ENCODE measurements around the gene ITLN2.

The ITLN2 gene

DNA sequence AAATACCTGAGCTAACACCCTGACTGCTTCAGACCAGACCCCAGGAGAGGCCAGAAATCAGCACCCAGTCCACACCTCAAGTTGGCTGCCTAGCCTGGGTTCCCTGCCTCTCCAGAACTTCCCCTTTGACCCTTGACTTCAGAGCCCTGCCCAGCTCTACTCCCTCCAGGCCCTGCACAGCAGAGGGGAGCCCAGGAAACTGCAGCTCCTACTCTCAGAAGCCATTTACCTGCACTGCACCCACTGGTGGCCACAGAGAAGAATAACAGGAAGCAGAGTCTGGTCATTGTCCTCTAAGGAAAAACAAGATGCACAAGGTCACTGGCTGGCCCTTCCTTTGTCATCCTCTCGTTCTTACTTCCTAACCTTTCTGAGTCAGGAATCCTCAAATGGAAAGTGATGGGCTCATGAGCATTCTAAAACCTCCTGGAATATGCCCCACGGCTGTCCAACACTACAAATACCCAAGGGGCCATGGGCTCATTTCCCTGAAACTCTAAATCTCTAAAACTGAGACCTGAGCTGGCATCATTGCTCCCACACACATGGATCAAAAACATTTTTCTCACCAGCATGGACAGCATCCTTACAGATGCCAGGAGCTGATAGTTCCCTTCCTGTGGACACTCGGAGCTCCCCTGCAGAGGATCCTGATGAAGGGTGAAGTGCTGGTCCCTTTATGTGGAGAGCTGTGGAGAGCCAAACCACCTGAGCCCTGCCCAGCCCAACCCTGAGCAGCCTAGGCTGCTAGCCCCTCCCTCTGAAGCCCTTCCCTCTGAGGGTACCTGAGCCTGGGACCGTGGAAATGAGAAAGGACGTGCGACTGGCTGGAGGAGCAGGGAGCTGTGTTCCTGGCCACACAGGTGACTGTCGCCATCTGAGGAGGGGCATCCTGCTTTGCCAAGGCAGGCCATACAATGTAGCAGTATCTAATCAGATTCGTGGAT is at the start of gene ITLN2:
ITLN2 (minus strand) TSS at position 652 of the 947 bp plus-strand sequence; CDS start at position 584, 68 bp downstream.
- TF ChIP-seq, protein P1, sequence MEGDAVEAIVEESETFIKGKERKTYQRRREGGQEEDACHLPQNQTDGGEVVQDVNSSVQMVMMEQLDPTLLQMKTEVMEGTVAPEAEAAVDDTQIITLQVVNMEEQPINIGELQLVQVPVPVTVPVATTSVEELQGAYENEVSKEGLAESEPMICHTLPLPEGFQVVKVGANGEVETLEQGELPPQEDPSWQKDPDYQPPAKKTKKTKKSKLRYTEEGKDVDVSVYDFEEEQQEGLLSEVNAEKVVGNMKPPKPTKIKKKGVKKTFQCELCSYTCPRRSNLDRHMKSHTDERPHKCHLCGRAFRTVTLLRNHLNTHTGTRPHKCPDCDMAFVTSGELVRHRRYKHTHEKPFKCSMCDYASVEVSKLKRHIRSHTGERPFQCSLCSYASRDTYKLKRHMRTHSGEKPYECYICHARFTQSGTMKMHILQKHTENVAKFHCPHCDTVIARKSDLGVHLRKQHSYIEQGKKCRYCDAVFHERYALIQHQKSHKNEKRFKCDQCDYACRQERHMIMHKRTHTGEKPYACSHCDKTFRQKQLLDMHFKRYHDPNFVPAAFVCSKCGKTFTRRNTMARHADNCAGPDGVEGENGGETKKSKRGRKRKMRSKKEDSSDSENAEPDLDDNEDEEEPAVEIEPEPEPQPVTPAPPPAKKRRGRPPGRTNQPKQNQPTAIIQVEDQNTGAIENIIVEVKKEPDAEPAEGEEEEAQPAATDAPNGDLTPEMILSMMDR (IDR thresholded peaks at IDR 0.05; ENCODE audit: low read depth, low read length) = peak; percentile 92
- TF ChIP-seq EZH2phosphoT487 (IDR thresholded peaks at IDR 0.05; ENCODE audit: low read depth) = no peak
- Histone ChIP-seq H4K20me1 (ENCODE audit: insufficient read depth, low read length) (no peaks in the 10 kb centered on the region), H3K27ac (ENCODE audit: low read length) (no peak within 1 kb of the TSS), H3K4me2 (ENCODE audit: low read length) (peak within 1 kb of the TSS; percentile 31), H3K36me3 (replicated peaks; ENCODE audit: low read depth, low read length) (no peaks in the 10 kb centered on the region), H3K9ac (ENCODE audit: low read length) (no peak within 1 kb of the TSS), H3K27me3 (ENCODE audit: low read depth, low read length) (0 out of 2 replicates have a peak, but pooled peaks cover 4% of the 10 kb centered on the region), H3K9me3 (ENCODE audit: insufficient read depth, low read length) (no peaks in the 10 kb centered on the region), H3K4me1 (ENCODE audit: low read length) (no peaks in the 10 kb centered on the region), H3K79me2 (ENCODE audit: low read length) (no peaks in the 10 kb centered on the region), H2AFZ (ENCODE audit: low read depth, low read length) (peak within 1 kb of the TSS; percentile 74), H3K4me3 (ENCODE audit: low read length) (no peak within 1 kb of the TSS)

DNA sequence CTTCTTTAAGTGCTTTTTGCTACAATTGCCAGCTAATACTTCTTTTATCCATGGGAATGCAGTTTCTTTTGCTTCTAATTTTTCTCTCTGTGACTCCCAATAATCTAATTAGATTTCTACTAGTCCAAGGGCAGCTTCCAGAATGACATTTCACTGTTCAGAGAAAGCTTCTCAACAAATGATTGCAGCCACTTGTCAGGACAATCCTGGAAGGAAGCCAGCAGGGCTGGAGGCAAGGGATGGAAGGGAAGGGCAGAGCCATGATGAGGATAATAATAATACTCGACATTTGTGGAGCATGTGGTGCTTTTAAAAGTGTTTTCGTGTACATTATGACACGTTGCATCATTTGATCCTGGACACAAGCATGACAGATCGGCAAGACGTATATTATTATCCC is 46.9 kb upstream of the ITLN2 start:
- peaks cover 11% of the 10 kb centered on the region; the same call in 1 of the 2 replicates for H3K4me1 ChIP-seq (ENCODE audit: low read length)
- no peak overlapping the region for H2AFZ ChIP-seq (ENCODE audit: low read depth, low read length)
- no peak overlapping the region for H3K4me3 ChIP-seq (ENCODE audit: low read length)
- no peak overlapping the region for H3K27ac ChIP-seq (ENCODE audit: low read length)
- TF ChIP-seq, protein P1 (IDR thresholded peaks at IDR 0.05; ENCODE audit: low read depth, low read length) = no peak
- H3K9ac ChIP-seq (ENCODE audit: low read length) = no peak overlapping the region
- no peak overlapping the region for H3K4me2 ChIP-seq (ENCODE audit: low read length)
- H3K36me3 ChIP-seq (replicated peaks; ENCODE audit: low read depth, low read length) = no peaks in the 10 kb centered on the region
- H3K79me2 ChIP-seq (ENCODE audit: low read length) = no peaks in the 10 kb centered on the region
- no peaks in the 10 kb centered on the region for H3K9me3 ChIP-seq (ENCODE audit: insufficient read depth, low read length)
- H3K27me3 ChIP-seq (ENCODE audit: low read depth, low read length) = no peaks in the 10 kb centered on the region
- no peaks in the 10 kb centered on the region for H4K20me1 ChIP-seq (ENCODE audit: insufficient read depth, low read length)

DNA sequence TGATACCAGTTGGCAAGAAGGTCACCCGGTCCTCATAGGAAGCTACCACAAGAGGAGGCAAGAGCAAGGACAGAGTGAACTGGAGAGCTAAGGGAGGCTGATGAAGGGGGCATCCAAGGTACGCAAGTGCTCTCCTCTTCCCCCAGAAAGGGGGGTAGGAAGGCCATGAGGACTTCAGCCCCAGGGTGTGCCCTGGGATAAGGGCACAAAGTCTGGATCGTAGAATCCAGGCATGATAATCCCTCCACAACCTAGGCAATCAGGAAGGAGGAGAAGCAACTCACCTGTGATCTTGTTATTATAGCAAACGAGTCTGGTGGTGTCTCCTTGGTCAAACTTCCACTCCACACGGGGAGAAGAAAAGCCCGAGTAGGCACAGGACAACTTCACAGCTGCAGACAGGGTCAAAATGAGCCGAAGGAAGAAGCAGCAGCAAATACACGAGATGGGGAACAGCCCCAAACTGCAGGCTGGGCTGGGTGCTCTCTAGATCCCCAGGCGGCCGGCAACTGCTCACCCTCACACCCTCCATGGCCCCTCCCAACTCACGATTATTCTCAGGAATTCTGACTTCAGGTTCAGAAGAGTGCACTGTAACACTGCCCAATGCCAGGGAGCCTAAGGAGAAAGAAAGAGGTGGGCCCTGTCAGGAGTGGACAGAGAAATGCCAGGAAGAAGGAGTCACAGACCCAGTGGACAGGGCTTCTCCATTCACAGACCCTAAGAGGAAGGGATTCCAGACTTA is 46.3 kb upstream of the ITLN2 start:
- no peak overlapping the region for H3K9ac ChIP-seq (ENCODE audit: low read length)
- no peak overlapping the region for H2AFZ ChIP-seq (ENCODE audit: low read depth, low read length)
- TF ChIP-seq, protein P1 (IDR thresholded peaks at IDR 0.05; ENCODE audit: low read depth, low read length) = no peak
- TF ChIP-seq EZH2phosphoT487 (IDR thresholded peaks at IDR 0.05; ENCODE audit: low read depth) = no peak
- no peaks in the 10 kb centered on the region for H3K9me3 ChIP-seq (ENCODE audit: insufficient read depth, low read length)
- H3K27me3 ChIP-seq (ENCODE audit: low read depth, low read length) = no peaks in the 10 kb centered on the region
- no peaks in the 10 kb centered on the region for H3K79me2 ChIP-seq (ENCODE audit: low read length)
- H4K20me1 ChIP-seq (ENCODE audit: insufficient read depth, low read length) = no peaks in the 10 kb centered on the region
- no peak overlapping the region for H3K4me3 ChIP-seq (ENCODE audit: low read length)
- H3K36me3 ChIP-seq (replicated peaks; ENCODE audit: low read depth, low read length) = no peaks in the 10 kb centered on the region
- peaks cover 11% of the 10 kb centered on the region; the same call in 1 of the 2 replicates for H3K4me1 ChIP-seq (ENCODE audit: low read length)
- no peak overlapping the region for H3K4me2 ChIP-seq (ENCODE audit: low read length)
- H3K27ac ChIP-seq (ENCODE audit: low read length) = no peak overlapping the region

DNA sequence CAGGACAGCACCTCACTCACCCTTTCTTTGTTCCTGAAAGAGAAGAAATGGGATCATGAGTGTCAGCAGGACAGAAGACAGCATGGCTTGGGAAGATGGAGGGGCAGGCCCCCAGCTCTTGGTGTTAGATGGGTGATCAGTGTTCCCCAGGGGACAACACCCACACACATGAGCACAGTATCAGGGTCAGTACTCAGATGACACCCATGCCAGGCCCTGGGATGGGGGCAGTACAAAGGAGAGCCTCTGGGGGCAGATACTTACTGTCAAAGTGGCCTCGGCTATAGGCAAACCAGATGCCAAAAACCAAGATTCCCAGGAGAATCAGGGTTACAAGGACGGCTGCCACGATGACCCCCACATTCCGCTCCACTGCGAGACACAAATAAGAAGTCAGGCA is 44.8 kb upstream of the ITLN2 start:
- no peak overlapping the region for H2AFZ ChIP-seq (ENCODE audit: low read depth, low read length)
- TF ChIP-seq, protein P1 (IDR thresholded peaks at IDR 0.05; ENCODE audit: low read depth, low read length) = no peak
- no peak for TF ChIP-seq EZH2phosphoT487 (IDR thresholded peaks at IDR 0.05; ENCODE audit: low read depth)
- peaks cover 11% of the 10 kb centered on the region; the same call in 1 of the 2 replicates for H3K4me1 ChIP-seq (ENCODE audit: low read length)
- no peak overlapping the region for H3K4me3 ChIP-seq (ENCODE audit: low read length)
- H3K36me3 ChIP-seq (replicated peaks; ENCODE audit: low read depth, low read length) = no peaks in the 10 kb centered on the region
- H3K9ac ChIP-seq (ENCODE audit: low read length) = no peak overlapping the region
- H3K79me2 ChIP-seq (ENCODE audit: low read length) = no peaks in the 10 kb centered on the region
- no peaks in the 10 kb centered on the region for H4K20me1 ChIP-seq (ENCODE audit: insufficient read depth, low read length)
- no peaks in the 10 kb centered on the region for H3K9me3 ChIP-seq (ENCODE audit: insufficient read depth, low read length)
- H3K27ac ChIP-seq (ENCODE audit: low read length) = no peak overlapping the region
- H3K4me2 ChIP-seq (ENCODE audit: low read length) = no peak overlapping the region
- no peaks in the 10 kb centered on the region for H3K27me3 ChIP-seq (ENCODE audit: low read depth, low read length)
